ENCODE measurements around the gene ATG2A.
A peak's percentile ranks its signal among the peaks of the same experiment; 100 is the strongest.

Gene ATG2A

DNA sequence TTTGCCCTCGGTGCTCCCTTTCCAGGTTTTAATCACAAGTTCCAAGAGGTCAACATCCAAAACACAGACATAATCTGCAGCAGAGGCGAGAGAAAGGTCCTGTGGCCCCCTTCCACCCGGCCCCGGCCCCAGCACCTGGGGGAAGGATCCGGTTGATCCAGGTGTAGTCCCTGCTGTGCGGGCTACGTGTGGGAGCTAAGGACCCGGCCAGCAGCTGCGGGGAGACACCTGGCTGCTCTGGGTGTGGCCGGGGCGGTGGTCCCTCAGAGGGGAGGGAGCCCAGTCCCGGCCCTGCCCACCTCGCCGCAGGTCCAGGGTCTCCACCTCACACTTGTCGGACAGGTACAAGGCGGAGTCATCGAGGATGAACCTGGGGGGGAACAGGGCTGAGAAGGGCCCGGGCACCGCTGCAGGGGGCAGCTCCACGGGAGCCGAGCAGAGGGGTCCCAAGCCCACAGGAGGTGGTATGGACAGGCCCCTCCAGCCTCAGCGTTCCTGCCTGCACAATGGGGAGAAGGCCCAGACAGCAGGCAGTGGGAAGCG is 13.6 kb downstream of the ATG2A start:
- DNase-seq (ENCODE audit: low read depth in 2 of 3, low spot score in 2 of 3): no peak

- no peak for DNase-seq (ENCODE audit: low read depth in 2 of 3, low spot score in 2 of 3)
Measured at GRCh38 chr11:64902102-64902900, 14.7 kb downstream of the ATG2A start.

GRCh38 chr11:64900774-64901173 is 16.2 kb downstream of the ATG2A start:
- DNase-seq (ENCODE audit: low read depth in 2 of 3, low spot score in 2 of 3): no peak

DNA sequence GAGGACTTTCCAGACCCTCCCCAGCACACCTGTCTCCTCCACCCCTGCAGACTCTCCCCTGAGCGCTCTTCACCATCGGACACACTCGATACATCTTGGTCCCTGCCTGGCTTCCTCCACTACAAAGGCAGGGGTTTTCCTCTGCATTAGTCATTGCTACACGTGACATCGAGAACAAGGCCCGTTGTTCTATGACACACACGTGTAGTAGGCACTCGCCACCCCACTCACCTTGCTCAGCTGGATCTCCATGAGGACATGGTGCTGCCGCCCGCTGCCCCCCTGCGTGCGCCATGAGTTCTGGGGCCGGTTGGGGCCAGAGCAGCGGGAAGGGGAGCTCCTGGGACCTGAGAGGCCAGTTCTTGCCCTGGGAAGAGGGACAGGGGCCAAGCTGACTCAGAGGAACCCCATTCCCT is 16.7 kb downstream of the ATG2A start:
- DNase-seq (ENCODE audit: low read depth in 2 of 3, low spot score in 2 of 3): no peak

GRCh38 chr11:64898541-64898940 is 18.5 kb downstream of the ATG2A start:
- DNase-seq (ENCODE audit: low read depth in 2 of 3, low spot score in 2 of 3): no peak

DNA sequence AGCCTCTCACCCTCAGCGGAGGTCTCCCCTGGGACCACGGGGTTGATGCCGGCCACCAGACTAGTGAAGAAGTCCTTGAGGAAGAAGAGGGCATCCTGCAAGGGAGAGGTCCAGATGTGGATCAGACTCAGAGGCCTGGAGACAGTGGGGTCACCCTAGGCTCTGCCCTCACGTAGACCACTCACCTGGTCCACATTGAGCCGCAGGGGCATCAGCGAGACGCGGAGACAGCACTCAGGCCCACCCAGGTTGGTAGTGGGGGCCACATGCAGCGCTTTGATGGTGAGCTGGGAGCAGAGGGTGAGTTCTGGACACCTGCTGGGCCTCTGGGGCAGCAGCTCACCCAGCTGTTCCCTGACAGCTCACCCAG is 18.9 kb downstream of the ATG2A start:
- no peak for DNase-seq (ENCODE audit: low read depth in 2 of 3, low spot score in 2 of 3)

- no peak for DNase-seq (ENCODE audit: low read depth in 2 of 3, low spot score in 2 of 3)
Measured at GRCh38 chr11:64897381-64898075, 19.5 kb downstream of the ATG2A start.

- DNase-seq (ENCODE audit: low read depth in 2 of 3, low spot score in 2 of 3): no peak
Measured at GRCh38 chr11:64896448-64897022, 20.5 kb downstream of the ATG2A start.

- DNase-seq (ENCODE audit: low read depth in 2 of 3, low spot score in 2 of 3): no peak
Measured at GRCh38 chr11:64894812-64895452, 22.1 kb downstream of the ATG2A start.

DNA sequence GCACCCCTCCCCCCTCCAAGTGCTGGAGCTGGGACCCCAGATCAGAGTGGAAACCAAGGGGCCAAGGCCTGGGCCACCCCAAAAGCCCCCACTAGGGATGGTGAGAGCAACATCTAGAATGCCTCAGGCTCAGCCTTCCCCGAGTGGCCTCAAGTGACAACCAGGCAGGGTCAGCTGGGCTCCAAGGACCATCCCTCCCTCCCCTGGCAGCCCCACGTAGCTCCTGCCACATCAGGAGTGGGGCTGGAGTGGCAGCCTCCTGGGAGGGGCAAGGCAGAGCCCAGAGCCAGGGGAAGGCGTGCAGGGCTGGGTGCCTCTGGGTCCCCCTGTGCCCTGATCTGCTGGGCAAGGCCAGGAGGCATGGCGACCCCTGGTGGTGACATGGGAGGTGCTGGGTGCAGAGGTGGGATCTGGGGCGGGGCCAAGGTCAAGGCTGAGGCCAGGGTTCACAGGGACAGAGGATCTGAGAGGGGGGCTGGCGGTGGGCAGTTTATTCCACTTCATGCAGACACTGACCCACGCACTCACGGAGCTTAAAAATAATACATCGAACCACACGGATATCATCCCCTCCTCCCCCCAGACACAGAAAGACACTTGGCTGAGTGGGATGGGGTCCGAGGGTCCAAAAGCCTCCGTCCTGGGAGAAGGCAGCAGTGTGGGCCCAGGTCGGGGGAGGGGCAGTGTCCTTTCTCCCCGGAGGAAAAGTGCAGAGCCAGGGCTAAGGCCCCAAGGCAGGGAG is 22.8 kb downstream of the ATG2A start:
- DNase-seq (ENCODE audit: low read depth in 2 of 3, low spot score in 2 of 3): peak; percentile 72 to 95 (median 95)

DNA sequence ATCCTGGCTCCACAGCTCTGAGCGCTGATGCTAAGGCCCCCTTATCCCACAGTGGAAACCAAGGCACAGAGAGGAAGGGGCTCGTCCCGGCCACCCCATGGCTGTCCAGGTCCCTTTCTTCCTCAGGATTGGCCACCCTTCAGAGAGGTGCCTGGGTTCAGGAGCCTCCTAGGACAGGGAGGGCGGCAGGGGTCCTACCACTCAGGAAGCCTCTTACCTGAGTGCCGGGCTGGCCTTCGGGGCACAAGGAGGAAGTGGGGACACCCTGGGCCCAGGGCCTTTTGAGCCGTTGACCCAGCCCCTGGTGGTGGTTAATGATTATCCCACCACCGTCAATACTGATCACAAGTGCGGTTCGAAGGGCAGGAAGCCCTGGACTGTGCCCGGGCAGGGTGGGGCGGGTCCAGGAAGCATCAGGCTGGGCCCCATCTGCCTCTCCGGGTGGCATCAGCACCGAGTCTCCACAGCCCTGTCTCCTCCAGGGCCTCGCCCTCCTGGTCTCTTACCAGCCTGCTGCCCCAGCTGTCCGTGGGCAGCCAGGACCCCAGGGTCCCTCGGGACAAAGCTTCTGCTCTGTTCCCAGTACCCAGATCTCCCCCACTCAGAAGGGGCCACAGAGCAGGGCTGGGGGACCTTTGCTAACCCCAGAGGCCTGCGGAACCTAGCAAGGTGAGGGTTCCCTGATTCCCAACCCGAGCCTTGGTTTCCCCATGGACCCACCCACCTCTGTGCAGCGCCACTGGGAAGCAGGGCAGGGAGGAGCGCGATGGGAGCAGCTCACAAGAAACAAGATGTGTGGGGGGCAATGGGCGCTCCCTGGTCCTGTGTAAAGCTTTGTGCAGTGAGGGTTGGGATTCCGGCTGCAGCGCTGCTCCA is 23.6 kb downstream of the ATG2A start:
- DNase-seq (ENCODE audit: low read depth in 2 of 3, low spot score in 2 of 3): no peak

GRCh38 chr11:64892838-64893193 is 24.2 kb downstream of the ATG2A start:
- DNase-seq (ENCODE audit: low read depth in 2 of 3, low spot score in 2 of 3): no peak

- no peak for DNase-seq (ENCODE audit: low read depth in 2 of 3, low spot score in 2 of 3)
Measured at GRCh38 chr11:64892411-64892831, 24.6 kb downstream of the ATG2A start.

GRCh38 chr11:64891880-64892279 is 25.1 kb downstream of the ATG2A start:
- DNase-seq (ENCODE audit: low read depth in 2 of 3, low spot score in 2 of 3): no peak

- DNase-seq (ENCODE audit: low read depth in 2 of 3, low spot score in 2 of 3): no peak
Measured at GRCh38 chr11:64891215-64891848, 25.7 kb downstream of the ATG2A start.

DNA sequence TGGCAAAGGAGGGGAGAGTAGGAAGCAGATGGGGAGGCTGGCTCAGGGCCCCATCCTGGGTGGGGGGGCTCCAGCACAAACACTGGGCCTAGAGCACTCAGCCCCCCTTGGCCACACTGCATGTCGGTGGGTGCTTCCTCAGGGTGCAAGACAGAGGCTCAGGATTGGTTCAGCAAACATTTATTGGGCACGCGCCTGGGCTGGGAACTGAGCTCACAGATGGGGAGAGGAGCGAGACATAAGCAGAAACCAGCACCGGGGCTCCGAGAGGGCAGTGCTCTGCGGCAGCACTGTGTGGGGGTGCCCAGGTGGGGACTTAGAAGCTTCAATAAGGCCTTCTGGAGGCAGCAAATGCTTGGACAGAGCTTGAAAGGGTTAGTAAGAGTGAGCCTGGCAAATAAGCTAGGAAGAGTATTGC is 26.5 kb downstream of the ATG2A start:
- no peak for DNase-seq (ENCODE audit: low read depth in 2 of 3, low spot score in 2 of 3)

- DNase-seq (ENCODE audit: low read depth in 2 of 3, low spot score in 2 of 3): no peak
Measured at GRCh38 chr11:64888729-64889511, 28.1 kb downstream of the ATG2A start.

GRCh38 chr11:64888406-64888728 is 28.6 kb downstream of the ATG2A start:
- no peak for DNase-seq (ENCODE audit: low read depth in 2 of 3, low spot score in 2 of 3)
